GM23248 (cell line): ENCODE results near the gene FSTL4. TPM values are rescaled to one million over a fixed set of nuclear protein-coding genes. Genes with fewer than 3 reads are reported as not detected.

Experiments
- DNase-seq: peaks from one replicate; pipeline ENCODE4 v3.0.0-alpha.2; 2015
- H2AFZ ChIP-seq: fragments of 200-600 bp; sonication (generic); 2 replicates; pipeline ENCODE4 v1.6.1; 2016; ENCODE audit warnings: antibody characterized with exemption
- H3F3A ChIP-seq: fragments of 200-600 bp; sonication (generic); 2 replicates; pipeline ENCODE4 v1.6.1; 2016; ENCODE audit warnings: mild to moderate bottlenecking, antibody characterized with exemption, mixed run types; ENCODE audit not compliant: insufficient read depth
- H3K27ac ChIP-seq: fragments of 200-600 bp; sonication (generic); 2 replicates; pipeline ENCODE4 v1.5.1; 2016; ENCODE audit warnings: mild to moderate bottlenecking
- H3K27me3 ChIP-seq: fragments of 200-600 bp; sonication (generic); replicated peaks from 2 replicates; pipeline ENCODE4 v1.6.1; 2016; ENCODE audit warnings: mild to moderate bottlenecking; ENCODE audit not compliant: insufficient read depth
- H3K36me3 ChIP-seq: fragments of 200-600 bp; sonication (generic); 2 replicates; pipeline ENCODE4 v1.6.1; 2016; ENCODE audit warnings: low read depth, mild to moderate bottlenecking
- H3K4me1 ChIP-seq: fragments of 200-600 bp; sonication (generic); 2 replicates; pipeline ENCODE4 v1.6.1; 2016; ENCODE audit warnings: mild to moderate bottlenecking; ENCODE audit not compliant: insufficient read depth
- H3K4me2 ChIP-seq: fragments of 200-600 bp; sonication (generic); one replicate; pipeline ENCODE4 v1.6.1; 2016; ENCODE audit warnings: mild to moderate bottlenecking; ENCODE audit not compliant: unreplicated experiment
- H3K4me3 ChIP-seq: fragments of 200-600 bp; sonication (generic); 2 replicates; pipeline ENCODE4 v1.5.1; 2016; ENCODE audit warnings: mild to moderate bottlenecking
- H3K79me2 ChIP-seq: fragments of 200-600 bp; sonication (generic); 2 replicates; pipeline ENCODE4 v1.6.1; 2016; ENCODE audit warnings: mild to moderate bottlenecking; ENCODE audit not compliant: insufficient read depth
- H3K9ac ChIP-seq: fragments of 200-600 bp; sonication (generic); 2 replicates; pipeline ENCODE4 v1.6.1; 2016; ENCODE audit warnings: mild to moderate bottlenecking
- H3K9me2 ChIP-seq: fragments of 200-600 bp; sonication (generic); 2 replicates; pipeline ENCODE4 v1.6.1; 2016; ENCODE audit warnings: mixed run types, mild to moderate bottlenecking, moderate library complexity; ENCODE audit not compliant: insufficient read depth
- H3K9me3 ChIP-seq: fragments of 200-600 bp; sonication (generic); one replicate; pipeline ENCODE4 v1.6.1; 2017; ENCODE audit warnings: low read depth
- H4K20me1 ChIP-seq: fragments of 200-600 bp; sonication (generic); 2 replicates; pipeline ENCODE4 v1.6.0; 2016; ENCODE audit not compliant: insufficient read depth
- EZH2 ChIP-seq: fragments of 200-600 bp; sonication (generic); IDR thresholded peaks from 2 replicates; pipeline ENCODE4 v1.6.1; 2018; ENCODE audit warnings: antibody characterized with exemption, mild to moderate bottlenecking; ENCODE audit not compliant: insufficient read depth, poor library complexity, severe bottlenecking
- EZH2phosphoT487 ChIP-seq: fragments of 200-600 bp; sonication (generic); IDR thresholded peaks from 2 replicates; pipeline ENCODE4 v1.6.1; 2018; ENCODE audit warnings: antibody characterized with exemption, moderate library complexity, mild to moderate bottlenecking, low read depth; ENCODE audit not compliant: insufficient read depth
- WGBS, 2 experiments: methylation state at CpG; one replicate each; pipeline ENCODE4 v1.1.6; 2015 to 2017; ENCODE audit warnings: low lambda C conversion rate in 2 of 2, low coverage in 1 of 2; ENCODE audit errors: missing lambda C conversion rate in 2 of 2; 5-methylcytosine and 5-hydroxymethylcytosine counted together
- in situ Hi-C: fragments of 300-500 bp; cut with MboI; formaldehyde crosslinking; loops from 2 replicates; pipeline ENCODE4 v1.15.0; 2020
- polyA plus RNA-seq: library from polyadenylated mRNA; unstranded; fragments of >200 nt; fragmentation: Nextera tagmentation; extraction: Ambion mirVana; gene quantifications from 2 replicates; pipeline ENCODE4 v1.2.1, GENCODE V29; 2016
- total RNA-seq: library from RNA; depleted of rRNA; stranded (reverse); fragments of >200 nt; shearing (Covaris generic); gene quantifications from 2 replicates; pipeline ENCODE4 v1.2.3, GENCODE V29; 2014

Gene FSTL4
- total and polyA plus RNA-seq, 2 experiments from 2014 or later: not detected

GRCh38 chr5:133331941-133332340 is 280.4 kb downstream of the FSTL4 start:
- H3K79me2 ChIP-seq: no peaks in the 10 kb centered on the region
- H2AFZ ChIP-seq: no peak overlapping the region
- no peak overlapping the region for H3K4me2 ChIP-seq
- no peaks in the 10 kb centered on the region for H3F3A ChIP-seq
- no peak for DNase-seq
- no peak for TF ChIP-seq EZH2phosphoT487
- TF ChIP-seq EZH2: no peak
- no peaks in the 10 kb centered on the region for H4K20me1 ChIP-seq
- WGBS, 2 experiments: 62 to 65% methylated on average over 12 of the region's 12 CpGs
- H3K9me3 ChIP-seq: no peaks in the 10 kb centered on the region
- in situ Hi-C loops: no loop called here
- no peak overlapping the region for H3K4me3 ChIP-seq
- H3K9ac ChIP-seq: no peak overlapping the region
- no peaks in the 10 kb centered on the region for H3K27me3 ChIP-seq
- H3K27ac ChIP-seq: no peak overlapping the region
- H3K36me3 ChIP-seq: no peaks in the 10 kb centered on the region
- H3K9me2 ChIP-seq: no peaks in the 10 kb centered on the region
- no peaks in the 10 kb centered on the region for H3K4me1 ChIP-seq

- no peaks in the 10 kb centered on the region for H3K4me1 ChIP-seq
- no peaks in the 10 kb centered on the region for H4K20me1 ChIP-seq
- H3K4me3 ChIP-seq: no peak overlapping the region
- no peak overlapping the region for H3K9ac ChIP-seq
- no peak overlapping the region for H3K4me2 ChIP-seq
- no peaks in the 10 kb centered on the region for H3K27me3 ChIP-seq
- H3K36me3 ChIP-seq: no peaks in the 10 kb centered on the region
- WGBS, 2 experiments: 74% methylated on average over 5 of the region's 5 CpGs
- no peak overlapping the region for H3K27ac ChIP-seq
- H2AFZ ChIP-seq: no peak overlapping the region
- H3K9me3 ChIP-seq: no peaks in the 10 kb centered on the region
- TF ChIP-seq EZH2: no peak
- TF ChIP-seq EZH2phosphoT487: no peak
- no peaks in the 10 kb centered on the region for H3K79me2 ChIP-seq
- in situ Hi-C loops: no loop called here
- no peak for DNase-seq
- H3K9me2 ChIP-seq: no peaks in the 10 kb centered on the region
- H3F3A ChIP-seq: no peaks in the 10 kb centered on the region
Observed at GRCh38 chr5:133330956-133331355, 281.4 kb downstream of the FSTL4 start.

DNA sequence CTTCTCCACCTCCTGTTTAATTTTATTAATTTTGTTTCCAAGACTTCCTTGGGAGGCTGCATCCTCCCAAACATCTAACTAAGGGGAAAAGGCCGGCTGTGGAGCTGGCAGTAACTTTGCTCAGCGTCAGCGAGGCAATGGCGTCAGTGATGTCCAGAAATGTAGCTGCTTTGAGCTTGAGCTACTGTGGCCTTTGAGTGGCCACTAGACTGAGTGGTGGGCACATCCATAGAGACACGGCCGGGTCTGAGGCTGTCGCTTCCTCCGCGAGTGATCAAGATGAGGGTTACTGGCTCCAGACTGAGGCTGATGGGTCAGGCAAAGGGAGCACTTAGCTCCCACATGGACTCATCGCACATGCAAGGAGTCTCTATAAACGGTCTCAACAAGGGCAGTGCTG is 283.5 kb downstream of the FSTL4 start:
- H3K4me1 ChIP-seq: no peaks in the 10 kb centered on the region
- H3K27me3 ChIP-seq: no peaks in the 10 kb centered on the region
- no peak for DNase-seq
- no peaks in the 10 kb centered on the region for H3K9me3 ChIP-seq
- H2AFZ ChIP-seq: no peak overlapping the region
- H3F3A ChIP-seq: no peaks in the 10 kb centered on the region
- H3K9ac ChIP-seq: no peak overlapping the region
- H3K36me3 ChIP-seq: no peaks in the 10 kb centered on the region
- no peaks in the 10 kb centered on the region for H3K79me2 ChIP-seq
- no peaks in the 10 kb centered on the region for H3K9me2 ChIP-seq
- no peaks in the 10 kb centered on the region for H4K20me1 ChIP-seq
- no peak overlapping the region for H3K4me2 ChIP-seq
- no peak overlapping the region for H3K27ac ChIP-seq
- TF ChIP-seq EZH2 (no peak), EZH2phosphoT487 (no peak)
- in situ Hi-C loops: no loop called here
- no peak overlapping the region for H3K4me3 ChIP-seq
- 70 to 71% methylated on average over 11 of the region's 11 CpGs for WGBS, 2 experiments

- Histone ChIP-seq H3K9me3 (no peaks in the 10 kb centered on the region), H3K27me3 (no peaks in the 10 kb centered on the region), H3F3A (no peaks in the 10 kb centered on the region), H3K9me2 (no peaks in the 10 kb centered on the region), H3K4me1 (no peaks in the 10 kb centered on the region), H3K79me2 (no peaks in the 10 kb centered on the region), H3K36me3 (no peaks in the 10 kb centered on the region), H3K4me3 (no peak overlapping the region), H2AFZ (no peak overlapping the region), H4K20me1 (no peaks in the 10 kb centered on the region), H3K27ac (no peak overlapping the region), H3K9ac (no peak overlapping the region), H3K4me2 (no peak overlapping the region)
- in situ Hi-C loops: no loop called here
- no peak for DNase-seq
- 63 to 67% methylated on average over 5 of the region's 5 CpGs for WGBS, 2 experiments
- TF ChIP-seq EZH2phosphoT487 (no peak), EZH2 (no peak)
Observed at GRCh38 chr5:133327946-133328401, 284.4 kb downstream of the FSTL4 start.

- no peaks in the 10 kb centered on the region for H3K4me1 ChIP-seq
- TF ChIP-seq EZH2 (no peak), EZH2phosphoT487 (no peak)
- no peaks in the 10 kb centered on the region for H3K9me2 ChIP-seq
- H2AFZ ChIP-seq: no peak overlapping the region
- H3F3A ChIP-seq: no peaks in the 10 kb centered on the region
- H3K27me3 ChIP-seq: no peaks in the 10 kb centered on the region
- DNase-seq: no peak
- no peaks in the 10 kb centered on the region for H4K20me1 ChIP-seq
- no peak overlapping the region for H3K4me3 ChIP-seq
- H3K9me3 ChIP-seq: no peaks in the 10 kb centered on the region
- H3K4me2 ChIP-seq: no peak overlapping the region
- no peak overlapping the region for H3K27ac ChIP-seq
- H3K79me2 ChIP-seq: no peaks in the 10 kb centered on the region
- H3K36me3 ChIP-seq: no peaks in the 10 kb centered on the region
- in situ Hi-C loops: no loop called here
- H3K9ac ChIP-seq: no peak overlapping the region
- WGBS, 2 experiments: 57 to 65% methylated on average over 5 of the region's 5 CpGs
Observed at GRCh38 chr5:133326361-133326760, 286.0 kb downstream of the FSTL4 start.
